Measurements from ENCODE around the gene GSN. TPM values are rescaled to one million over a fixed set of nuclear protein-coding genes. Genes with fewer than 3 reads are reported as not detected.

Gene GSN
- total and polyA plus RNA-seq, 2 of the 8 experiments (the other 6 are each of a cell fraction or from before 2014, with no cell fraction given): 52.3 to 94.5 TPM

- FAIRE-seq (no peak), DNase-seq (ENCODE audit: low read depth in 1 of 2, low spot score in 2 of 2) (no peak)
- Histone ChIP-seq H3K23ac (ENCODE audit: insufficient read length) (no peak overlapping the region), H3K9me3 (ENCODE audit: insufficient read depth in 2 of 2, low read depth in 1 of 2, low read length in 1 of 2) (no peaks in the 10 kb centered on the region), H3K79me1 (ENCODE audit: low read depth, low read length) (no peaks in the 10 kb centered on the region), H2AFZ (ENCODE audit: low read length) (no peak overlapping the region), H3K27me3 (replicated peaks in 1 of 4; ENCODE audit: control insufficient read depth in 3 of 4, extremely low read depth in 1 of 4, insufficient read depth in 3 of 4, low read length in 3 of 4) (peaks cover 0 to 4% (median 2%) of the 10 kb centered on the region in 4 experiments; a peak in 3 of 7 replicates), H4K91ac (replicated peaks; ENCODE audit: insufficient read length, low read length) (no peak overlapping the region), H3K4ac (replicated peaks; ENCODE audit: insufficient read length, low read depth, low read length) (no peak overlapping the region), H2BK12ac (ENCODE audit: low read depth, low read length) (no peak overlapping the region), H2BK20ac (ENCODE audit: low read length) (no peak overlapping the region), H2BK120ac (replicated peaks; ENCODE audit: low read depth, low read length) (no peak overlapping the region), H3K23me2 (ENCODE audit: low read depth, low read length) (no peaks in the 10 kb centered on the region), H3K18ac (ENCODE audit: extremely low read depth, low read length) (no peak overlapping the region), H3K4me3 (ENCODE audit: extremely low read depth in 1 of 4, insufficient read depth in 2 of 4, low read depth in 3 of 4, low read length in 4 of 4) (no peak overlapping the region), H3K9ac (replicated peaks in 1 of 4; ENCODE audit: extremely low read depth in 1 of 4, low read depth in 3 of 4, low read length in 3 of 4) (no peak overlapping the region), H3K4me2 (ENCODE audit: insufficient read depth in 1 of 2, low read depth in 2 of 2, low read length in 2 of 2) (no peak overlapping the region), H3K4me1 (replicated peaks in 1 of 4; ENCODE audit: control insufficient read depth in 3 of 4, insufficient read depth in 4 of 4, low read length in 3 of 4) (peaks cover 0 to 6% (median 2%) of the 10 kb centered on the region in 4 experiments; a peak in 3 of 7 replicates), H3K79me2 (ENCODE audit: control insufficient read depth in 1 of 2, insufficient read depth in 2 of 2, low read length in 2 of 2) (no peaks in the 10 kb centered on the region), H3K36me3 (ENCODE audit: control insufficient read depth in 2 of 4, insufficient read depth in 4 of 4, low read length in 3 of 4) (peaks cover 0 to 4% (median 0%) of the 10 kb centered on the region in 4 experiments; a peak in 1 of 8 replicates), H2BK5ac (ENCODE audit: low read depth, low read length) (no peak overlapping the region), H4K8ac (ENCODE audit: extremely low read depth, insufficient read depth, low read length) (no peak overlapping the region), H2AK5ac (ENCODE audit: low read depth, low read length) (no peak overlapping the region), H4K5ac (ENCODE audit: insufficient read length, low read depth, low read length) (no peak overlapping the region), H2BK15ac (ENCODE audit: low read length) (no peak overlapping the region), H3K56ac (replicated peaks; ENCODE audit: insufficient read length, low read depth, low read length) (no peak overlapping the region), H3K27ac (ENCODE audit: low read depth, low read length) (no peak overlapping the region), H4K20me1 (replicated peaks in 1 of 2; ENCODE audit: control insufficient read depth in 1 of 2, insufficient read depth in 2 of 2, low read length in 2 of 2) (no peaks in the 10 kb centered on the region), H3K14ac (ENCODE audit: insufficient read length) (no peak overlapping the region)
- POLR2A ChIA-PET (ENCODE audit: partially characterized antibody): interaction anchor here (1.5 kb wide), 1 partner anchor 22 kb away, joined by 4 read pairs; no protein-coding TSS in a partner anchor
- WGBS, 2 experiments (ENCODE audit: extremely low coverage in 1 of 2, insufficient coverage in 1 of 2, insufficient read length in 1 of 2, insufficient replicate concordance in 2 of 2, low coverage in 1 of 2, low lambda C conversion rate in 2 of 2, missing lambda C conversion rate in 1 of 2): 88% methylated on average over 5 of the region's 5 CpGs; no CpG with 5 or more reads in 1 of the 2 experiments
- CTCF ChIA-PET (ENCODE audit: partially characterized antibody): interaction anchor here (0.8 to 1.5 kb wide), 3 partner anchors 36 to 76 kb away, joined by 3 to 6 read pairs (median 3); no protein-coding TSS in a partner anchor
- TF ChIP-seq TAF1 (IDR thresholded peaks at IDR 0.05; ENCODE audit: low read depth, low read length): no peak
- no peak for TF ChIP-seq GABPA (IDR thresholded peaks at IDR 0.05; ENCODE audit: borderline replicate concordance, insufficient read depth, low read length)
- no peak for TF ChIP-seq EGR1 (IDR thresholded peaks at IDR 0.05; ENCODE audit: borderline replicate concordance, low read depth, low read length)
- no peak for TF ChIP-seq EZH2 (IDR thresholded peaks at IDR 0.05; ENCODE audit: low read depth, low read length, severe bottlenecking)
- TF ChIP-seq TAF7 (optimal IDR thresholded peaks at IDR 0.05; ENCODE audit: borderline replicate concordance, low read depth, low read length): no peak
- TF ChIP-seq POLR2A (IDR thresholded peaks at IDR 0.05; ENCODE audit: control extremely low read depth in 1 of 2, low read depth in 2 of 2, low read length in 2 of 2): no peak
- no peak for TF ChIP-seq SIX5 (IDR thresholded peaks at IDR 0.05; ENCODE audit: low read depth, low read length)
- TF ChIP-seq ASH2L (IDR thresholded peaks at IDR 0.05; ENCODE audit: low read length): no peak
- TF ChIP-seq CTCF (IDR thresholded peaks at IDR 0.05; ENCODE audit: control extremely low read depth in 1 of 3, insufficient read depth in 1 of 3, low read depth in 1 of 3, low read length in 3 of 3): no peak
- no peak for TF ChIP-seq TBP (IDR thresholded peaks at IDR 0.05; ENCODE audit: low read depth, low read length)
- no peak for TF ChIP-seq JUN (IDR thresholded peaks at IDR 0.05; ENCODE audit: low read depth, low read length)
- no peak for TF ChIP-seq CREB1 (IDR thresholded peaks at IDR 0.05)
- no peak for TF ChIP-seq TCF12 (IDR thresholded peaks at IDR 0.05; ENCODE audit: low read depth, low read length)
These were observed 96.1 kb downstream of the GSN start for GRCh38 chr9:121364077-121364476.

All from H1 (cell line).